SH-SY5Y (cell line): ENCODE results near the gene CREM.

Source experiments
- GATA2 ChIP-seq: IDR thresholded peaks from 2 replicates; pipeline ENCODE4 v1.6.1; 2011; ENCODE audit warnings: mild to moderate bottlenecking, low read depth, low read length
- GATA3 ChIP-seq: IDR thresholded peaks from 2 replicates; pipeline ENCODE4 v1.6.1; 2011; ENCODE audit warnings: low read depth, mild to moderate bottlenecking, low read length, moderate library complexity

DNA sequence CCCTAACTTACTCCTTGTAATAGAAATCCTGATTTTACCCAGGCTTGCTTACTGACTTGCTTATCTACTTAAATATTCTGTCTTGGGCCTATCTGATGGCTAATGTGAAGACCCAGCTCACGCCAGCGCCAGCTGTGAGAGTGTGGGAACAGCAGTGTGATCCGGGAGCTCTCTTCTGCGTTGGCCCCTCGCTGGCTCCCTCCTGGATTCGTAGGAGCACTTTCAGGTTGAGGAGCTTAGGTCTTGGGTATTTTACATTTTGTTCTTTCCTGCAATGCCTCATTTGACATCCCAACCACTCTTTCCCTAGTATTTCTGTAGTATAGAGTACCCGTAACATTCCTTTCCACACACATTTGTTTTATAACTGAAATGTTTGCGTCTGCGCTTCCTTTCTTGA is 51.7 kb downstream of the CREM start:
- TF ChIP-seq GATA3 (no peak), GATA2 (no peak)
